Hepatocyte (in vitro differentiated cells): Measurements from ENCODE around the gene CCDC39.

Source experiments
- EZH2 ChIP-seq: fragments of 200-600 bp; sonication (generic); IDR thresholded peaks from 2 replicates; pipeline ENCODE4 v1.6.1; 2016; ENCODE audit warnings: antibody characterized with exemption, mild to moderate bottlenecking, borderline replicate concordance
- EZH2phosphoT487 ChIP-seq: fragments of 200-600 bp; sonication (generic); IDR thresholded peaks from one replicate; pipeline ENCODE4 v1.6.1; 2018; ENCODE audit warnings: antibody characterized with exemption, mild to moderate bottlenecking, low read depth, moderate library complexity; ENCODE audit not compliant: unreplicated experiment, severe bottlenecking
- TF ChIP-seq, protein P1 (sequence below): fragments of 200-600 bp; sonication (generic); IDR thresholded peaks from 2 replicates; pipeline ENCODE4 v1.5.1; 2016; ENCODE audit warnings: antibody characterized with exemption, mild to moderate bottlenecking; ENCODE audit not compliant: poor library complexity

DNA sequence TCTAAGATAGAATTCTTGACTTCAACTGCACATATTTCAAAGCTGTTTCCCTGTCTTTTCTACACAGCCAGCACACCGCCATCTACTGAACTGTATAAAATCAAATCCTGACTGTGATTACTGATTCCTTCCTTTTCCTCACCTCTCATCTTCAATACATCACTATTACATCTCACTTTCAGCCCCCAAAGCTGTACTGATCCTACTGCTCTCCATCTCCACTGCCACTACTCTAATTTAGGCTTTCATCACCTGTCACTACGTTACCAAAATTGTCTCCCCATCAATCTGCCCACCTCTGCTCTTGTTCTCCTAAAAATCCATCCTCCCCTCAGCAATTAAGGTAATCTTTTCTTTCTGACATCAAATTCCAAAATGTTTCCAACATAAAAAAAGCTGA is 4.5 kb upstream of the CCDC39 start:
- TF ChIP-seq EZH2phosphoT487 (no peak), EZH2 (no peak)
- TF ChIP-seq, protein P1, sequence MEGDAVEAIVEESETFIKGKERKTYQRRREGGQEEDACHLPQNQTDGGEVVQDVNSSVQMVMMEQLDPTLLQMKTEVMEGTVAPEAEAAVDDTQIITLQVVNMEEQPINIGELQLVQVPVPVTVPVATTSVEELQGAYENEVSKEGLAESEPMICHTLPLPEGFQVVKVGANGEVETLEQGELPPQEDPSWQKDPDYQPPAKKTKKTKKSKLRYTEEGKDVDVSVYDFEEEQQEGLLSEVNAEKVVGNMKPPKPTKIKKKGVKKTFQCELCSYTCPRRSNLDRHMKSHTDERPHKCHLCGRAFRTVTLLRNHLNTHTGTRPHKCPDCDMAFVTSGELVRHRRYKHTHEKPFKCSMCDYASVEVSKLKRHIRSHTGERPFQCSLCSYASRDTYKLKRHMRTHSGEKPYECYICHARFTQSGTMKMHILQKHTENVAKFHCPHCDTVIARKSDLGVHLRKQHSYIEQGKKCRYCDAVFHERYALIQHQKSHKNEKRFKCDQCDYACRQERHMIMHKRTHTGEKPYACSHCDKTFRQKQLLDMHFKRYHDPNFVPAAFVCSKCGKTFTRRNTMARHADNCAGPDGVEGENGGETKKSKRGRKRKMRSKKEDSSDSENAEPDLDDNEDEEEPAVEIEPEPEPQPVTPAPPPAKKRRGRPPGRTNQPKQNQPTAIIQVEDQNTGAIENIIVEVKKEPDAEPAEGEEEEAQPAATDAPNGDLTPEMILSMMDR = no peak
